GM18907 (cell line): ENCODE data around the gene PITPNC1.
"Not testable (repeated sequence)": the region's sequence is repeated elsewhere in the genome, so short reads cannot be mapped to it uniquely, and the experiment has no call there.

ENCODE experiments used
- ATAC-seq: cut with Tn5 transposase; IDR thresholded peaks from one replicate; pipeline ENCODE4 v1.9.1; 2021; ENCODE audit warnings: mild to moderate bottlenecking, moderate library complexity; ENCODE audit not compliant: unreplicated experiment

The PITPNC1 gene

GRCh38 chr17:67637901-67638641 is 261.0 kb downstream of the PITPNC1 start:
- ATAC-seq, result no peak

DNA sequence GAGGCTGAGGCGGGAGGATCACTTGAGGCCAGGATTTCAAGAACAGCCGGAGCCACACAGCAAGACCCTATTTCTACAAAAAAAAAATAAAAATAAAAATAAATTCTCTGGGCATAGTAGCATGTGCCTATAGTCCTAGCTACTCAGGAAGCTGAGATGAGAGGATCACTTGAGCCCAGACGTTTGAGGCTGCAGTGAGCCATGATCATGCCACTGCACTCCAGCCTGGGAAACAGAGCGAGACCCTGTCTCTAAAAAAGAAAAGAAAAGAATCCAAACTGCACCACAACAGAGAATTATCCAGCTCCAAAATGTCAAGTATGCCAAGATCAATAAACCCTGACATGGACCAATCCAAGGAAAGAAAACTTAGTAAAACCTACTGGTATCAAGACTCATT is 261.8 kb downstream of the PITPNC1 start:
- no peak for ATAC-seq

- ATAC-seq, result no peak
Observed at GRCh38 chr17:67639555-67639954, 262.5 kb downstream of the PITPNC1 start.

- no peak for ATAC-seq
Observed at GRCh38 chr17:67639979-67640378, 262.9 kb downstream of the PITPNC1 start.

GRCh38 chr17:67642488-67642887 is 265.4 kb downstream of the PITPNC1 start:
- no peak for ATAC-seq

- no peak for ATAC-seq
Observed at GRCh38 chr17:67644061-67644460, 267.0 kb downstream of the PITPNC1 start.

- not testable (repeated sequence) for ATAC-seq
Observed at GRCh38 chr17:67645195-67645594, 268.1 kb downstream of the PITPNC1 start.

GRCh38 chr17:67646472-67646871 is 269.4 kb downstream of the PITPNC1 start:
- no peak for ATAC-seq

- ATAC-seq, result peak; percentile 41
Observed at GRCh38 chr17:67647482-67647881, 270.4 kb downstream of the PITPNC1 start.

- no peak for ATAC-seq
Observed at GRCh38 chr17:67648032-67648905, 271.2 kb downstream of the PITPNC1 start.

DNA sequence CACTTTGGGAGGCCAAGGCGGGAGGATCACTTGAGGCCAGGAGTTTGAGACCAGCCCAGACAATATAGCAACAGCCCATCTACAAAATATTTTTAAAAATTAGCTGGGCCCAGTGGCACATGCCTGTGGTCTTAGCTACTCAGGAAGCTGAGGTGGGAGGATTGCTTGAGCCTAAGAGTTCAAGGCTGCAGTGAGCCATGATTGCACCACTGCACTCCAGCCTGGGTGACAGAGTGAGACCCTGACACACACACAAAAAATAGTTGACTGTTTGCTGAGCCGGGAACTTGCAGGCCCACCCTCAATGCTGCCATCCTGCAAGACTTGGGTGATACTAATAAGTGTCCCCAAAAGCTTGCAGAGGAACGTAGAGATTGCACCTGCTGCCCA is 271.8 kb downstream of the PITPNC1 start:
- ATAC-seq, result not testable (repeated sequence)

DNA sequence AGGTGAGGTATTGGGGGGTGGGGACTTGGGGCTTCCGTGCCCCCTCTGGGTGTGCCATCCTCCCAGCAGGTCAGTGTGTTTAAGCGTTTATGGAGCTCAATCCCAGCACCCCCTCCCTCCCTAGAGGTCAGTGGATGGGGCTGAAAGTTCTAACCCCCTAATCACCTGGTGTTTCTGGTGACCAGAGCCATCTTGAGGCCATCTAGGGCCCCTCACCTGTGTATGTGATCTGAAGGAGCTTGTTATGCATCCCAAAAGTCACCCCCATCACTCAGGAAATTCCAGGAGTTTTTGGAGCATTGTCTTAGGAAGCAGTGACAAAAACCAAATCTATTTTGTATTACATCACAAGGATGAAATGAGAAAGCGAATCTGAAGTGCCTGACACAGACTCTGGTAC is 272.8 kb downstream of the PITPNC1 start:
- ATAC-seq, result no peak

DNA sequence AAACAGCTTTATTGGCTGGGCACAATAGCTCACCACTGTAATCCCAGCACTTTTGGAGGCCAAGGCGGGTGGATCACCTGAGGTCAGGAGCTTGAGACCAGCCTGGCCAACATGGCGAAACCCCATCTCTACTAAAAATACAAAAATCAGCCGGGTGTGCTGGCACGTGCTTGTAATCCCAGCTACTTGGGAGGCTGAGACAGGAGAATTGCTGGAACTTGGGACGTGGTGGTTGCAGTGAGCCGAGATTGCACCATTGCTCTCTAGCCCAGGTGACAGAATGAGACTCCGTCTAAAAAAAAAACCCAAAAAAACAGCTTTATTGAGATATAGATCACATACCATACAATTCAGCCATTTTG is 274.1 kb downstream of the PITPNC1 start:
- not testable (repeated sequence) for ATAC-seq

- no peak for ATAC-seq
Observed at GRCh38 chr17:67652433-67652832, 275.4 kb downstream of the PITPNC1 start.

DNA sequence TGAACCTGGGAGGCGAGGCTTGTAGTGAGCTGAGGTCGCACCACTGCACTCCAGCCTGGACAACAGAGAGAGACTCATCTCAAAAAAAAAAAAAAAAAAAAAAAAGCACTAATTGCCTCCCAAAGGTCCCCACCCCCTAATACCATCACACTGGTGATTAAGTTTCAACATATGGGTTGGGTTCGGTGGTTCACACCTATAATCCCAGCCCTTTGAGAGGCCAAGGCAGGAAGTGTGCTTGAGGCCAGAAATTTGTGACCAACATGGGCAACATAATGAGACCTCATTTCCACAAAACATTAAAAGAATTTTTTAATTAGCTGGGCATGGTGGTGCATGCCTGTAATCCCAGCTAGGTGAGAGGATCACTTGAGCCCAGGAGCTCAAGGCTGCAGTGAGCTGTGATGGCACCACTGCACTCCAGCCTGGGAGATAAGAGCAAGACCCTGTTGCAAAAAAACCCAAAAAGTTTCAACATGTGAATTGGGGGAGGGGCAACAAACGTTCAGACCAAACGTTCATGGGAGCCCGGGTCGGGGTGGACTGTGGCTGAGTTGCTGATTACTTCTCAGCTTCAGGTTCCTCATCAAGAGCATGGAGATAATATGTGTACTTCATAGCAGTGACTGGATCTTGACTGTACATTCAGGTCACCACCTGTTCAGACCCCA is 278.5 kb downstream of the PITPNC1 start:
- no peak for ATAC-seq

- no peak for ATAC-seq
Observed at GRCh38 chr17:67656494-67657203, 279.6 kb downstream of the PITPNC1 start.

- no peak for ATAC-seq
Observed at GRCh38 chr17:67657596-67657995, 280.5 kb downstream of the PITPNC1 start.

- ATAC-seq, result no peak
Observed at GRCh38 chr17:67658265-67658664, 281.2 kb downstream of the PITPNC1 start.

GRCh38 chr17:67659028-67659427 is 281.9 kb downstream of the PITPNC1 start:
- no peak for ATAC-seq

GRCh38 chr17:67662712-67663111 is 285.6 kb downstream of the PITPNC1 start:
- no peak for ATAC-seq

DNA sequence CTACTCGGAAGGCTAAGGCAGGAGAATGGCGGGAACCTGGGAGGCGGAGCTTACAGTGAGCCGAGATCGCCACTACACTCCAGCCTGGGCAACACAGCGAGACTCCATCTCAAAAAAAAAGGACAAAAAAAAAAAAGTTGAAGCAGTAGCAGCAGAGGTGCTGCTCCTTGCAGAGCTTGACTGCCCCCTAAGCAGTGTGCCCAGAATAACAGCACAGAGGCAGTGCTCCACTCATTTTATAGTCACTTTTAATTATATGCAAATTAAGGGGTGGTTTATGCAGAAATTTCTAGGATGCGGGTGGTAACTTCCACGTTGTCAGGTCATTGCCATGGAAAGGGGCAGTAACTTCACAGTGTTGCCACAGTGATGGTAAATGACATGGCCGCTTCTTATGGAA is 286.4 kb downstream of the PITPNC1 start:
- ATAC-seq, result no peak
